T-helper 2 cell (primary cell): ENCODE data around the gene HCN3.
"Not testable (repeated sequence)": the region's sequence is repeated elsewhere in the genome, so short reads cannot be mapped to it uniquely, and the experiment has no call there.

ENCODE experiments used
- DNase-seq, 5 experiments: peaks; one replicate each; pipeline versions ENCODE4 v3.0.0 to v3.0.0-alpha.2; 2012 to 2022

HCN3 gene

DNA sequence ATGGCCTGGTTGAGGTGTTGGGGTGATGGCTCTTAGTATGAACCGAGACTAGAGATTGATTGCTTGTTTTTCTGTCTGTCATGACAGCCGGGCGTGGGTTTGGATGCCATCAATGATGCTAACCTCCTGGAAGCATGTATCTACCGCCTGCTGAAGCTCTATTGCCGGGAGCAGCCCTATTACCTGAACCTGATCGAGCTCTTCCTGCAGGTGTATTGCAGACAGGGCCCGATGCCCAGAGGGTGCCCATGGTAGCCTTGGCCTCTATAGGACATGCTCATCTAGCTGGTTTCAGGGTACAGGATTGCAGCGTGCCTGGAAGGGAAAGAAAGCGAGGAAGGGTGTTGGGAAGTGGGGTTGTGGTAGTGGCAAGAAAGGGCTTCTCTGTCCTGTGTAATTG is 40.8 kb downstream of the HCN3 start:
- no peak for DNase-seq

- DNase-seq = no peak
Measured at GRCh38 chr1:155319536-155319935, 42.3 kb downstream of the HCN3 start.

- no peak for DNase-seq
Measured at GRCh38 chr1:155320252-155320651, 43.0 kb downstream of the HCN3 start.

GRCh38 chr1:155320661-155321617 is 43.7 kb downstream of the HCN3 start, which contains the start of gene RUSC1:
RUSC1 (plus strand) TSS chr1:155320894; CDS start chr1:155321774, 880 bp downstream.
- peak; percentile 28 to 79 (median 51) for DNase-seq

DNA sequence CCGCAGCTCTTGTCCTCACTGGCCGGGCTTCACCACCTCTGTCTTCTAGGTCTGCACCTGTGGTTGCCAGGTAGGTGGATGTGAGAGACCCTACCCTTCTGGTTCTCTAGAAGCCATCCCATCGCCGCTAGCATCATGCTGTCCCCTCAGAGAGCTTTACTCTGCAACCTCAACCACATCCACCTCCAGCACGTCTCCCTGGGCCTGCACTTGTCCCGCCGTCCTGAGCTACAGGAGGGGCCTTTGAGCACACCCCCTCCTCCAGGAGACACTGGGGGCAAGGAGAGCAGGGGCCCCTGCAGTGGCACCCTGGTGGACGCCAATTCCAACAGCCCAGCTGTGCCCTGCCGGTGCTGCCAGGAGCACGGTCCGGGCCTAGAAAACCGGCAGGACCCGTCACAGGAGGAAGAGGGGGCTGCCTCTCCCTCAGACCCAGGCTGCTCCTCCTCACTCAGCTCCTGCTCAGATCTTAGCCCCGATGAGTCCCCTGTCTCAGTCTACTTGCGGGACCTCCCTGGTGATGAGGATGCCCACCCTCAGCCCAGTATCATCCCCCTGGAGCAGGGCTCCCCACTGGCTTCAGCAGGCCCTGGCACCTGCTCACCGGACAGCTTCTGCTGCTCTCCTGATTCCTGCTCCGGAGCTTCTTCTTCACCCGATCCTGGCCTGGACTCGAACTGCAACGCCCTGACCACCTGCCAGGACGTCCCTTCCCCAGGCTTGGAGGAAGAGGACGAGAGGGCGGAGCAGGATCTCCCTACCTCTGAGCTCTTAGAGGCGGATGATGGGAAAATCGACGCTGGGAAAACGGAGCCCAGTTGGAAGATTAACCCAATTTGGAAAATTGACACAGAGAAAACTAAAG is 44.6 kb downstream of the HCN3 start:
- peak in 1 of 5 experiments; percentile 23 for DNase-seq

- peak in 1 of 5 experiments; percentile 21 for DNase-seq
Measured at GRCh38 chr1:155322571-155322952, 45.3 kb downstream of the HCN3 start.

GRCh38 chr1:155322953-155323728 is 45.9 kb downstream of the HCN3 start:
- DNase-seq = peak; percentile 76 to 80 (median 76)

DNA sequence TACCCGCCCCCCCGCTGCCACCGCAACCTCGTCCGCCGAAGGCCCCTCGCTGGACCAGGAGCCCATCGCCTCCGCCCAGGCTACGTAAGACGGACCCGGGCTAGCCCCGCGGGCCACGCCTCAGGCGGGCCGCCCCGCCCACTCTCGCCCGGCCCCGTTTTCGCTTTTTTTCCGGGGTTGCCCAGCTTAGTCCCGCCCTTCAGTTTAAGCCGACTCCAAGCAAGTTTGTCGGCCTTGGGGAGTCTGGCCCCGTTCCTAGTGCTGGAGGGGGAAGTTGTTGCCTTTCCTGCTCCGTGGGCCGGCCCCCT is 46.4 kb downstream of the HCN3 start:
- peak; percentile 62 to 89 (median 73) for DNase-seq

DNA sequence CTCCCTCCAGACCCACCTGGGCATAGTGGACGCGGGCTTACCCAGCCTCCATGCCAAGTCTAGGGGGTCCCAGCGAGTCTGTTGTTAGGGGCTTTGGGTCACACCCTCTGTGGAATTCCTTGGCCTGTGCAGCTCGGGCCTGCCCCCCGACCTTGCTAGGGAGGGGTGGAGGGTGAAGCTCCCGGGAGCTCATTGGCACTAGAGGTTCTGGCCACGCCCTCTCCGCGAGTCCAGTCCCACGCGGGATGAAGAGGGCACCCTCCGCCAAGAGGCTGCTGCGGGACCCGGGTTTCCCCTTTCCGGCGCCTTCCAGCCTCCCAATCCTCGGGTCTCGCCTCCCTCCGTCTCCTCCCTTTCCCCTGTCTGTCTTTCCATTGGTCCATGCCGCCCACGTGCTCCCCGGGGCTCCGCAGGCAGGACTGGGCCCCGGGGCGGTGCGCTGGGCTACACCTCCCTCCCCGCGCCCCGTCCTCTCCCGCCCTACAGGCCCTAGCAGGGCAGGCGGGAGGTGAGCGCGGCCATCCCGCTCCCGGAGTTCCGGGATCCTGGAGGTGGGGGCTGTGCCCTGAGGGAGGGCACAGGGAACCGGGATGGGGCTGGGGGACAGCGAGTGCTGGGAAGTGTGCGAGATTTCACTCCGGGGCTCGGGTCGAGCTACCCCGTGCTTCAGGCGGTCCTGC is 46.9 kb downstream of the HCN3 start:
- DNase-seq = peak; percentile 78 to 94 (median 87)

DNA sequence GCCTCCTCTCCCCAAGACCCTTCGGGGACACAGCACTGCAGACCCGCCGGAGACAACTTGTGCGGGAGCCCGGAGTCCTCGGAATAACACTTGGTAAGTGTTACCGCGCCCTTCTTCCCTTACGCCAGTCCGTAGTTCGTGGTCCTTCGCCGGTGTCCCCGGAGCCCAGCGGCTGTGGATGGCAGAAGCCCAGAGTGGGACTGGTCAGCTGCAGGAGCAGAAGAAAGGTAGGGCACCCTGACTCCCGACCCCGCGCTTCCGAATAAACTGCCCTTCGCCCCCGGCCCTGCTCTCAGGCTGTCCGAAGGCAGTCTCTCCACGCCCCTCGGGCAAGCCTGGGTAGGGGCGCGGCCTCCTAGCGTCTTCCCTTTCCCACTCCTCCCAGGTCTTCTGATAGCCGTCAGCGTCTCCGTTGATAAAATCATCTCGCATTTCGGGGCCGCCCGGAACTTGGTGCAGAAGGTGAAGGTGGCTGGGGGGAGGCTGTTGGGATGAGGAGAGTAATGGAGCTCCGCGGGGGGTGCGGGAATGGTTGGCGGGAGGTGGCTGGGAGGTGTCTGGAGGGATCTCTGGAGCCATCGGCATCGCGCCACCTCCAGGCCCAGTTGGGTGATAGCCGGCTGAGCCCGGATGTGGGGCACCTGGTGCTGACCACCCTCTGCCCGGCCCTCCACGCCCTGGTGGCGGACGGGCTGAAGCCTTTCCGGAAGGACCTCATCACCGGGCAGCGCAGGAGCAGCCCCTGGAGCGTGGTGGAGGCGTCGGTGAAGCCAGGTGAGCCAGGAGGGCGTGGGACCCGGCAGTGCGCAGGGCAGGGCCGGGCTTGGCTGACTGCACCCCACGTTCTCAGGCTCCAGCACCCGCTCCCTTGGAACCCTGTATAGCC is 47.7 kb downstream of the HCN3 start:
- DNase-seq = peak in 1 of 5 experiments; percentile 15

DNA sequence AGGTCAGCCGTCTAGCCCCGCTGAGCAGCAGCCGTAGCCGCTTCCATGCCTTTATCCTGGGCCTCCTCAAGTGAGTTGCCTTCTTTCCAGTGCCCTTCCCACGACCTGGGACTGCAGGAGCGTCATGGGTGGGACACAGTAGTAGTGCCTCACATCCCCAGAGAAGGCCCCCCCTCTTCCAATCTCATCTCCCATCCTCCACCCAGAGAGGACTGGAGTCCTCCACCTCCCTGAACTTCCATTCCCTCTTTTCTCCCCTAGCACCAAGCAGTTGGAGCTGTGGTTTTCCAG is 48.3 kb downstream of the HCN3 start:
- DNase-seq = no peak

DNA sequence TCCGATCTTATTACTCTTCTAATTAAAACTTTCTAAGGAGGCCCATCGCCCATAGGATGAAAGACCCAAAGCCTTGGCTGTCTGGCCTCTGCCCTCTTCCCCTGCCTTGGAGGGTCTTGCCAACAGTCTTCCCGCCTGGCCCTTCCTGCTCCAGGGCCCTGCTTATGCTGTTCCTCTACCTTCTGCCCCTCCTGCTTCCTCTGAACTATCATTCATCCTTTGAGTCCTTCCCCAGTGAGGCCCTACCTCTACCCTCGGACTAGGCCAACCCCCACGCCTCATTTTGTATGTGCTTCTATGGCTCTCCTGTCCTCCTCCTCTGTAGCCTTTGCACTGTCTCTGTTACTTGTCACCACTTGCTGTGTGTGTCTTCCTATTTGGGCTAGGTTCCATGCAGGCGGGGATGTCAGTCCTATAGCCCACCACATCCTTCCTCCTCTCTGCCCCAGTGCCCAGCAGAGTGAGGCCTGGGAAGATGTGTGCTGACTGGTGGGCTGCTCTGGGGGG is 48.8 kb downstream of the HCN3 start:
- DNase-seq = peak in 1 of 5 experiments; percentile 21

- no peak for DNase-seq
Measured at GRCh38 chr1:155326631-155327037, 49.4 kb downstream of the HCN3 start.

- no peak for DNase-seq
Measured at GRCh38 chr1:155327981-155328380, 50.7 kb downstream of the HCN3 start.

DNA sequence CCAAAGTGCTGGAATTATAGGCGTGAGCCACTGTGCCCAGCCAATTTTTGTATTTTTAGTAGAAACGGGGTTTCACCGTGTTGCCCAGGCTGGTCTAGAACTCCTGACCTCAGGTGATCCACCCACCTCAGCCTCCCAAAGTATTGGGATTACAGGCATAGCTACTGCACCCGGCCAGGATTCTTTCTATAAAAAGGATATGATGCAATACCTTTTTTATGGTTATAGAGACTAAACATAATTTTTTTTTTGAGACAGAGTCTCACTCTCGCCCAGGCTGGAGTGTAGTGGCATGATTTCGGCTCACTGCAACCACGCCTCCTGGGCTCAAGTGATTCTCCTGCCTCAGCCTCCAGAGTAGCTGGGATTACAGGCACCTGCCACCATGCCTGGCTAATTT is 51.6 kb downstream of the HCN3 start:
- DNase-seq = not testable (repeated sequence)

- DNase-seq = peak in 1 of 5 experiments; percentile 27
Measured at GRCh38 chr1:155329980-155330598, 52.8 kb downstream of the HCN3 start.

GRCh38 chr1:155334962-155335361 is 57.7 kb downstream of the HCN3 start:
- DNase-seq = no peak
